K562 (cell line): ENCODE data around the gene CACNG1. TPM values are rescaled to one million over a fixed set of nuclear protein-coding genes. Genes with fewer than 3 reads are reported as not detected.
A peak's percentile ranks its signal among the peaks of the same experiment; 100 is the strongest.

Experiments used
- ATAC-seq: fragments of 200-7000 bp; cut with Tn5 transposase; 3 replicates; pipeline ENCODE4 v1.9.1; 2020; ENCODE audit warnings: moderate library complexity
- BruUV-seq: library from RNA; stranded (reverse); fragments of 400-500 nt; replicated peaks from 2 replicates; lab custom pipeline; 2021; lab: Mats Ljungman, UMichigan
- CTCF ChIA-PET: fragments of 300-600 bp; formaldehyde crosslinking; extraction: SDS; loops from one replicate; lab custom pipeline; 2021; ENCODE audit warnings: low intra/inter-chr PET ratio; lab: Yijun Ruan, JAX
- POLR2A ChIA-PET: fragments of 300-600, 350-650 bp; sonication (Branson Sonifier 250); formaldehyde crosslinking; extraction: SDS; loops from one replicate; lab custom pipeline; 2021; ENCODE audit warnings: antibody characterized with exemption, inconsistent platforms; lab: Yijun Ruan, JAX
- DNase-seq, 4 experiments: peaks; one replicate each; pipeline versions ENCODE4 v3.0.0 to v3.0.0-alpha.2; 2011 to 2018; ENCODE audit warnings: low spot score in 3 of 4, mixed read lengths in 3 of 4; ENCODE audit errors: extremely low read depth in 1 of 4
- FAIRE-seq: peaks from 2 replicates; lab custom pipeline; 2011; peaks lifted over from hg19 to GRCh38; lab: Jason Lieb, UNC
- H2AFZ ChIP-seq: 2 replicates; pipeline ENCODE4 v1.6.0; 2011; ENCODE audit warnings: low read depth, low read length, control low read depth, inconsistent platforms
- H3K27ac ChIP-seq: fragments of 200-600 bp; 3 replicates; pipeline ENCODE4 v1.8.0; 2011; ENCODE audit warnings: low read depth, mild to moderate bottlenecking, control low read depth, inconsistent platforms, low read length, moderate library complexity, mixed read lengths; ENCODE audit errors: extremely low read depth
- H3K27me3 ChIP-seq, 2 experiments: fragments of 300-600 bp in 1 of 2; 2 replicates in 1 of 2; 3 replicates in 1 of 2; pipeline versions ENCODE4 v1.6.0 to v1.8.0; 2011; ENCODE audit warnings: inconsistent platforms in 2 of 2, low read length in 2 of 2, mild to moderate bottlenecking in 1 of 2, mixed read lengths in 1 of 2, moderate library complexity in 1 of 2; ENCODE audit not compliant: control insufficient read depth in 2 of 2, insufficient read depth in 2 of 2
- H3K36me3 ChIP-seq: fragments of 300-600 bp; 3 replicates; pipeline ENCODE4 v1.8.0; 2011; ENCODE audit warnings: mild to moderate bottlenecking, low read length, inconsistent platforms; ENCODE audit not compliant: control insufficient read depth, insufficient read depth
- H3K4me1 ChIP-seq, 2 experiments: fragments of 200-600 bp in 1 of 2; replicated peaks in 1 of 2; 2 replicates in 1 of 2; 3 replicates in 1 of 2; pipeline versions ENCODE4 v1.5.1 to v1.8.0; 2011; ENCODE audit warnings: inconsistent platforms in 2 of 2, low read length in 2 of 2, mild to moderate bottlenecking in 1 of 2, mixed read lengths in 1 of 2, moderate library complexity in 1 of 2; ENCODE audit not compliant: control insufficient read depth in 2 of 2, insufficient read depth in 2 of 2
- H3K4me2 ChIP-seq: 2 replicates; pipeline ENCODE4 v1.6.1; 2011; ENCODE audit warnings: low read length, control low read depth, inconsistent platforms, mixed read lengths; ENCODE audit not compliant: insufficient read depth
- H3K4me3 ChIP-seq: fragments of 200-600 bp; sonication (generic), shearing (Covaris generic); 2 replicates; pipeline ENCODE4 v1.5.1; 2016; ENCODE audit warnings: control low read depth, inconsistent platforms
- H3K79me2 ChIP-seq: fragments of 200-600 bp; 3 replicates; pipeline ENCODE4 v1.8.0; 2011; ENCODE audit warnings: low read length, inconsistent platforms; ENCODE audit not compliant: control insufficient read depth, insufficient read depth
- H3K9ac ChIP-seq, 2 experiments: 2 replicates each; pipeline versions ENCODE4 v1.6.0 to v1.6.1; 2011; ENCODE audit warnings: low read depth in 2 of 2, low read length in 2 of 2, control low read depth in 1 of 2, inconsistent platforms in 1 of 2, mild to moderate bottlenecking in 1 of 2, mixed read lengths in 1 of 2; ENCODE audit not compliant: insufficient read depth in 1 of 2
- H3K9me1 ChIP-seq: one replicate; pipeline ENCODE4 v1.6.0; 2011; ENCODE audit warnings: inconsistent platforms, mild to moderate bottlenecking, low read length, moderate library complexity; ENCODE audit not compliant: control insufficient read depth, insufficient read depth
- H3K9me3 ChIP-seq: replicated peaks from 2 replicates; pipeline ENCODE4 v1.5.1; 2011; ENCODE audit warnings: low read depth, low read length, inconsistent platforms; ENCODE audit not compliant: control insufficient read depth, insufficient read depth
- H4K20me1 ChIP-seq: replicated peaks from 2 replicates; pipeline ENCODE4 v1.6.1; 2011; ENCODE audit warnings: low read length, inconsistent platforms, mixed read lengths; ENCODE audit not compliant: control insufficient read depth, insufficient read depth
- CBFA2T3 ChIP-seq: fragments of 450-650 bp; IDR thresholded peaks from 2 replicates; pipeline ENCODE4 v1.6.1; 2017
- IRF2 ChIP-seq: sonication (generic); formaldehyde crosslinking; IDR thresholded peaks from 2 replicates; pipeline ENCODE4 v1.8.1; 2022; ENCODE audit warnings: mild to moderate bottlenecking, missing genetic modification reagents
- KDM1A ChIP-seq, 2 experiments: fragments of 450-650 bp; IDR thresholded peaks; 2 replicates each; pipeline ENCODE4 v1.6.1; 2016; ENCODE audit warnings: mild to moderate bottlenecking in 2 of 2
- L3MBTL2 ChIP-seq: fragments of 450-650 bp; IDR thresholded peaks from 2 replicates; pipeline ENCODE4 v1.6.1; 2016; ENCODE audit warnings: mild to moderate bottlenecking, moderate library complexity
- RBM25 ChIP-seq: fragments of 200-400 bp; formaldehyde crosslinking; IDR thresholded peaks from 2 replicates; pipeline ENCODE4 v1.6.1; 2018; ENCODE audit warnings: low read length, low read depth, moderate library complexity; ENCODE audit not compliant: severe bottlenecking
- ZNF146 ChIP-seq: IDR thresholded peaks from one replicate; pipeline ENCODE4 v1.6.1; 2018; ENCODE audit warnings: missing compliant biosample characterization; ENCODE audit not compliant: unreplicated experiment
- ZNF584 ChIP-seq: fragments of 200-800 bp; sonication (Bioruptor generic); IDR thresholded peaks from 2 replicates; pipeline ENCODE4 v1.6.1; 2016; ENCODE audit warnings: low read depth, mild to moderate bottlenecking, missing genetic modification characterization, missing compliant biosample characterization
- WGBS: fragments of 100-300 bp; shearing (Covaris generic); methylation state at CpG from one replicate; pipeline ENCODE4 v1.1.6; 2016; ENCODE audit warnings: low coverage, mixed read lengths; ENCODE audit not compliant: insufficient coverage; ENCODE audit errors: missing lambda C conversion rate; 5-methylcytosine and 5-hydroxymethylcytosine counted together
- in situ Hi-C: fragments of 300-500 bp; cut with MboI; formaldehyde crosslinking; loops from 4 replicates; pipeline ENCODE4 v1.15.0; 2018; ENCODE audit warnings: inconsistent platforms, mixed read lengths
- intact Hi-C: fragments of 100-400 bp; cut with micrococcal nuclease; formaldehyde crosslinking; loops from 2 replicates; pipeline ENCODE4 v1.14.2; 2022
- polyA plus RNA-seq, 8 experiments: library from polyadenylated mRNA; depleted of rRNA in 4 of 8; stranded (reverse) in 5 of 8; unstranded in 3 of 8; fragments of >200 nt; fragmentation: Nextera tagmentation in 2 of 8; fragmentation: Illumina TruSeq in 1 of 8; extraction: Ambion mirVana in 2 of 8; extraction: Trizol in 1 of 8; gene quantifications; 2 replicates each; pipeline versions ENCODE4 v1.2.1 to v1.2.3, GENCODE V29; 2011 to 2014; ENCODE audit warnings: inconsistent platforms in 1 of 8, missing spikeins in 1 of 8
- total RNA-seq, 7 experiments: library from RNA; depleted of rRNA in 6 of 7; stranded (reverse); fragments of >200 nt in 6 of 7; fragmentation: Illumina TruSeq in 2 of 7; extraction: Trizol in 2 of 7; gene quantifications; 2 replicates each; pipeline versions ENCODE4 v1.2.1 to v1.2.3, GENCODE V29; 2011 to 2021; ENCODE audit warnings: low replicate concordance in 1 of 7
- TF ChIP-seq, protein P1 (sequence below): sonication (generic); formaldehyde crosslinking; IDR thresholded peaks from 2 replicates; pipeline ENCODE4 v1.8.1; 2023; ENCODE audit warnings: mild to moderate bottlenecking, missing genetic modification reagents
- TF ChIP-seq, protein P2 (sequence below): fragments of 250-450 bp; sonication (Bioruptor Pico); IDR thresholded peaks from 2 replicates; pipeline ENCODE4 v1.9.0; 2021; ENCODE audit warnings: mild to moderate bottlenecking
- TF ChIP-seq, protein P3 (sequence below): fragments of 450-650 bp; formaldehyde crosslinking; IDR thresholded peaks from 2 replicates; pipeline ENCODE4 v1.4.0; 2022; ENCODE audit warnings: mild to moderate bottlenecking, moderate library complexity
- TF ChIP-seq, protein P4 (sequence below): fragments of 250-450 bp; sonication (Bioruptor Pico); IDR thresholded peaks from 2 replicates; pipeline ENCODE4 v1.5.0; 2020; ENCODE audit warnings: mild to moderate bottlenecking

The CACNG1 gene
- total and polyA plus RNA-seq, 9 of the 15 experiments (the other 6 are each of a cell fraction or from before 2014, with no cell fraction given) = not detected

DNA sequence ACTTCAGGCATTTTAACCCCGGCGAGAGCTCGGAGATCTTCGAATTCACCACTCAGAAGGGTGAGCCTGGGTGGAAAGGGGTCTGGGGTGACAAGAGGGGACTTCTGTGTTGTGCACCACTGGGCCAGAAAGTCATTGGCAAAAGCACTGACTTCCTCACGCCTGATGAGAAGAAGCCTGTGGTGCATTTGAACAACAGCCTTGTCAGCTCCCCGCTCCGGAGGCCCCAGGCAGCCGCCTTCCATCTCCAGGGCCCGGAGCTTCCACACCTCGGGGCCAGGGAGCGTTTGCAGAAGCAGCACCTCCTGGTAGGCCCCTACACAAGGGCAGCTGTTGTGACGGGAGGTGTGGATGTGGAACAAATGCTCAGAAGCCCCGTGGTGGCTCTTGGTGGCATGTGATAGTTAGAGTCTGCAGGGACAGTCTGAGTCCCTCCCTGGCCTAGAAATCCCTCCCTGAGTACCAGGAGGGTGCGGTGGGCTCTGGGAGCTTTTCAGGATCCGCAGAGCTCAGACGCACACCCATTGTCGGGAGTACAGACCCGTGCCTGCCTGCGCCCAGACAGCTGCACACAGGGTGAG is 9.7 kb downstream of the CACNG1 start (continued):
- TF ChIP-seq, protein P1, sequence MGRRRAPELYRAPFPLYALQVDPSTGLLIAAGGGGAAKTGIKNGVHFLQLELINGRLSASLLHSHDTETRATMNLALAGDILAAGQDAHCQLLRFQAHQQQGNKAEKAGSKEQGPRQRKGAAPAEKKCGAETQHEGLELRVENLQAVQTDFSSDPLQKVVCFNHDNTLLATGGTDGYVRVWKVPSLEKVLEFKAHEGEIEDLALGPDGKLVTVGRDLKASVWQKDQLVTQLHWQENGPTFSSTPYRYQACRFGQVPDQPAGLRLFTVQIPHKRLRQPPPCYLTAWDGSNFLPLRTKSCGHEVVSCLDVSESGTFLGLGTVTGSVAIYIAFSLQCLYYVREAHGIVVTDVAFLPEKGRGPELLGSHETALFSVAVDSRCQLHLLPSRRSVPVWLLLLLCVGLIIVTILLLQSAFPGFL (CRISPR knock-in tag) = no peak
- TF ChIP-seq RBM25 (no peak), CBFA2T3 (no peak), KDM1A (IDR thresholded peaks at IDR 0.05) (no peak), ZNF146 (CRISPR knock-in tag) (no peak)

DNA sequence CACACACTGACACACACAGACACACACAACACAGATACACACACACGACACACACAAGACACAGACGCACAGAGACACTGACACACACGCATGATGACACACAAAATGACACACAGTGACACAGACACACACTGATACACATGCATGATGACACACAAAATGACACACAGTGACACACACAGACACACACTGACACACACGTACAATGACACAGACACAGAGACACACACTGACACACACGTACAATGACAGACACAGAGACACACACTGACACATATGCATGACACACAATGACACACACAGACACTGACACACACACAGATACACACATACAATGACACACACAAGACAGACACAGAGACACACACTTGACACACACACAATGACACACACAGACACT is 10.3 kb downstream of the CACNG1 start:
- TF ChIP-seq, protein P2, sequence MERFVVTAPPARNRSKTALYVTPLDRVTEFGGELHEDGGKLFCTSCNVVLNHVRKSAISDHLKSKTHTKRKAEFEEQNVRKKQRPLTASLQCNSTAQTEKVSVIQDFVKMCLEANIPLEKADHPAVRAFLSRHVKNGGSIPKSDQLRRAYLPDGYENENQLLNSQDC (CRISPR knock-in tag) = no peak
- TF ChIP-seq L3MBTL2 (no peak), IRF2 (CRISPR knock-in tag) (0 out of 2 replicates have a peak, but pooled peaks have one; percentile 51), ZNF584 (CRISPR knock-in tag) (no peak)
- TF ChIP-seq, protein P3, sequence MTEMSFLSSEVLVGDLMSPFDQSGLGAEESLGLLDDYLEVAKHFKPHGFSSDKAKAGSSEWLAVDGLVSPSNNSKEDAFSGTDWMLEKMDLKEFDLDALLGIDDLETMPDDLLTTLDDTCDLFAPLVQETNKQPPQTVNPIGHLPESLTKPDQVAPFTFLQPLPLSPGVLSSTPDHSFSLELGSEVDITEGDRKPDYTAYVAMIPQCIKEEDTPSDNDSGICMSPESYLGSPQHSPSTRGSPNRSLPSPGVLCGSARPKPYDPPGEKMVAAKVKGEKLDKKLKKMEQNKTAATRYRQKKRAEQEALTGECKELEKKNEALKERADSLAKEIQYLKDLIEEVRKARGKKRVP (CRISPR knock-in tag) = no peak
- TF ChIP-seq, protein P4, sequence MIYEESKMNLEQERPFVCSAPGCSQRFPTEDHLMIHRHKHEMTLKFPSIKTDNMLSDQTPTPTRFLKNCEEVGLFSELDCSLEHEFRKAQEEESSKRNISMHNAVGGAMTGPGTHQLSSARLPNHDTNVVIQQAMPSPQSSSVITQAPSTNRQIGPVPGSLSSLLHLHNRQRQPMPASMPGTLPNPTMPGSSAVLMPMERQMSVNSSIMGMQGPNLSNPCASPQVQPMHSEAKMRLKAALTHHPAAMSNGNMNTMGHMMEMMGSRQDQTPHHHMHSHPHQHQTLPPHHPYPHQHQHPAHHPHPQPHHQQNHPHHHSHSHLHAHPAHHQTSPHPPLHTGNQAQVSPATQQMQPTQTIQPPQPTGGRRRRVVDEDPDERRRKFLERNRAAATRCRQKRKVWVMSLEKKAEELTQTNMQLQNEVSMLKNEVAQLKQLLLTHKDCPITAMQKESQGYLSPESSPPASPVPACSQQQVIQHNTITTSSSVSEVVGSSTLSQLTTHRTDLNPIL = no peak
- no peaks in the 10 kb centered on the region for H3K9me1 ChIP-seq
- H3K36me3 ChIP-seq = no peaks in the 10 kb centered on the region; the same call in 2 of the 3 replicates
- H4K20me1 ChIP-seq = no peaks in the 10 kb centered on the region
- DNase-seq = no peak
- H2AFZ ChIP-seq = no peak overlapping the region
- peaks cover 28 to 48% of the 10 kb centered on the region in 2 experiments for H3K27me3 ChIP-seq
- no peak overlapping the region for H3K4me3 ChIP-seq
- no TSS peak for BruUV-seq
- H3K4me1 ChIP-seq = peaks cover 0 to 6% of the 10 kb centered on the region in 2 experiments; a peak in 1 of 5 replicates
- WGBS = 25% methylated on average over 5 of the region's 5 CpGs
- ChIA-PET POLR2A (no interaction called here), CTCF (no interaction called here)
- peak; percentile 6 for FAIRE-seq
- in situ Hi-C loops (no loop called here), intact Hi-C loops (no loop called here)
- H3K4me2 ChIP-seq = no peak overlapping the region
- ATAC-seq = no peak
- H3K9me3 ChIP-seq = no peaks in the 10 kb centered on the region
- no peaks in the 10 kb centered on the region for H3K79me2 ChIP-seq
- H3K9ac ChIP-seq = peak overlapping the region in 1 of 2 experiments; percentile 26; a peak in 1 of 4 replicates
- H3K27ac ChIP-seq = no peak overlapping the region
